Germinal center (tissue), 1 donor: ENCODE measurements around the gene PRKAB2.
"Not testable (repeated sequence)": the region's sequence is repeated elsewhere in the genome, so short reads cannot be mapped to it uniquely, and the experiment has no call there.

Experiments used
- DNase-seq: peaks from one replicate; pipeline ENCODE4 v3.0.0; 2012; ENCODE audit warnings: mixed read lengths, low spot score

Gene PRKAB2

GRCh38 chr1:147172168-147173016 is at the start of gene PRKAB2:
PRKAB2 (minus strand) TSS chr1:147172470; CDS start chr1:147172144, 326 bp downstream.
- DNase-seq = peak; percentile 92

GRCh38 chr1:147218606-147219005 is 46.3 kb upstream of the PRKAB2 start:
- no peak for DNase-seq

- no peak for DNase-seq
These were observed 44.9 kb upstream of the PRKAB2 start for GRCh38 chr1:147217141-147217540.

GRCh38 chr1:147216124-147216523 is 43.9 kb upstream of the PRKAB2 start:
- DNase-seq = no peak

- no peak for DNase-seq
These were observed 43.3 kb upstream of the PRKAB2 start for GRCh38 chr1:147215540-147215916.

GRCh38 chr1:147214842-147215539 is 42.7 kb upstream of the PRKAB2 start:
- no peak for DNase-seq

GRCh38 chr1:147214325-147214724 is 42.1 kb upstream of the PRKAB2 start:
- no peak for DNase-seq

GRCh38 chr1:147213271-147213670 is 41.0 kb upstream of the PRKAB2 start:
- no peak for DNase-seq

GRCh38 chr1:147211577-147211976 is 39.3 kb upstream of the PRKAB2 start:
- DNase-seq = no peak

- DNase-seq = no peak
These were observed 38.7 kb upstream of the PRKAB2 start for GRCh38 chr1:147210987-147211386.

GRCh38 chr1:147209825-147210821 is 37.9 kb upstream of the PRKAB2 start:
- no peak for DNase-seq

- DNase-seq = no peak
These were observed 36.3 kb upstream of the PRKAB2 start for GRCh38 chr1:147208619-147209018.

- no peak for DNase-seq
These were observed 34.9 kb upstream of the PRKAB2 start for GRCh38 chr1:147207192-147207591.

- no peak for DNase-seq
These were observed 31.8 kb upstream of the PRKAB2 start for GRCh38 chr1:147204080-147204479.

- no peak for DNase-seq
These were observed 30.3 kb upstream of the PRKAB2 start for GRCh38 chr1:147202576-147202975.

GRCh38 chr1:147201786-147202185 is 29.5 kb upstream of the PRKAB2 start:
- no peak for DNase-seq

- DNase-seq = no peak
These were observed 29.0 kb upstream of the PRKAB2 start for GRCh38 chr1:147201276-147201675.

- DNase-seq = not testable (repeated sequence)
These were observed 25.1 kb upstream of the PRKAB2 start for GRCh38 chr1:147197324-147197723.

GRCh38 chr1:147189514-147189913 is 17.2 kb upstream of the PRKAB2 start:
- DNase-seq = no peak

- DNase-seq = no peak
These were observed 13.2 kb upstream of the PRKAB2 start for GRCh38 chr1:147185432-147185831.

- no peak for DNase-seq
These were observed 5.5 kb upstream of the PRKAB2 start for GRCh38 chr1:147177611-147178380.
